GM21619 (cell line): ENCODE results near the gene SHCBP1.
"Not testable (repeated sequence)": the region's sequence is repeated elsewhere in the genome, so short reads cannot be mapped to it uniquely, and the experiment has no call there.

ENCODE experiments used
- ATAC-seq: cut with Tn5 transposase; IDR thresholded peaks from one replicate; pipeline ENCODE4 v1.9.1; 2021; ENCODE audit not compliant: unreplicated experiment

SHCBP1 gene

GRCh38 chr16:46621006-46621933 lies at the start of gene SHCBP1:
TSS of gene SHCBP1 (minus strand) at chr16:46621379. CDS start at chr16:46621359, 20 bp downstream.
- ATAC-seq: peak; percentile 91

GRCh38 chr16:46662123-46662522 lies 40.9 kb upstream of the SHCBP1 start:
- ATAC-seq: no peak

- peak; percentile 95 for ATAC-seq
Measured at GRCh38 chr16:46658925-46659324, 37.7 kb upstream of the SHCBP1 start.

- ATAC-seq: no peak
Measured at GRCh38 chr16:46651305-46651704, 30.1 kb upstream of the SHCBP1 start.

GRCh38 chr16:46650254-46650623 lies 29.1 kb upstream of the SHCBP1 start:
- ATAC-seq: no peak

- no peak for ATAC-seq
Measured at GRCh38 chr16:46649588-46650253, 28.5 kb upstream of the SHCBP1 start.

GRCh38 chr16:46648656-46649055 lies 27.5 kb upstream of the SHCBP1 start:
- no peak for ATAC-seq

- no peak for ATAC-seq
Measured at GRCh38 chr16:46638947-46639925, 18.1 kb upstream of the SHCBP1 start.

GRCh38 chr16:46632778-46633733 lies 11.9 kb upstream of the SHCBP1 start:
- no peak for ATAC-seq

- no peak for ATAC-seq
Measured at GRCh38 chr16:46629331-46630219, 8.4 kb upstream of the SHCBP1 start.

GRCh38 chr16:46627746-46628145 lies 6.6 kb upstream of the SHCBP1 start:
- no peak for ATAC-seq

- ATAC-seq: not testable (repeated sequence)
Measured at GRCh38 chr16:46626681-46627080, 5.5 kb upstream of the SHCBP1 start.

GRCh38 chr16:46624862-46625261 lies 3.7 kb upstream of the SHCBP1 start:
- not testable (repeated sequence) for ATAC-seq

GRCh38 chr16:46623707-46624106 lies 2.5 kb upstream of the SHCBP1 start:
- not testable (repeated sequence) for ATAC-seq

GRCh38 chr16:46623246-46623645 lies 2.1 kb upstream of the SHCBP1 start:
- not testable (repeated sequence) for ATAC-seq

- ATAC-seq: no peak
Measured at GRCh38 chr16:46621934-46622676, 926 bp upstream of the SHCBP1 start.

GRCh38 chr16:46620266-46621005 lies 743 bp downstream of the SHCBP1 start:
- peak; percentile 7 for ATAC-seq
